HG02678 (cell line): ENCODE data around the gene HSPA1A.

Experiments used
- ATAC-seq: cut with Tn5 transposase; IDR thresholded peaks from one replicate; pipeline ENCODE4 v1.9.1; 2021; ENCODE audit warnings: mild to moderate bottlenecking, moderate library complexity; ENCODE audit not compliant: unreplicated experiment

Gene HSPA1A

GRCh38 chr6:31815025-31815838 is at the start of gene HSPA1A, which contains the start of gene HSPA1L:
TSS of gene HSPA1A (plus strand) at chr6:31815543. CDS start at chr6:31815757, 214 bp downstream.
TSS of gene HSPA1L (minus strand) at chr6:31815283. CDS start at chr6:31811972, 3,311 bp downstream.
- peak; percentile 56 for ATAC-seq

DNA sequence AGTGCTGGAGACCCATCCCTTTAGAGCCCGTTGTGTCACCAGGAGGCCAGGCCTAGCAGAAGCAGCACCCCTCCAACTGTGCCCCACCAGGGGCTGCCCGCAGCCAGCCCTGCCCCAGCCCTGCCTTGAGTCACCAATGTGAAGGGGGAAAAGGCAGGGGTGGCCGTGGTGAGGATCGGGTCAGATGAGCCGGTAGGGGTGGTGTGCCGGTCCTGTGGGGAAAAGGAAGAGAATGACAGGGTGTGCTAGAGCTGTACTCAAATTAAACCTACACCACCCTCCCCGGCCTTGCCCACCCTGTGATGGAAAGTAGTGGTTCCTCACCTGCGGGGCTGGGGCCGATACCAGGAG is 49.8 kb upstream of the HSPA1A start:
- no peak for ATAC-seq

- ATAC-seq: no peak
Observed at GRCh38 chr6:31765910-31766794, 49.2 kb upstream of the HSPA1A start.

GRCh38 chr6:31767096-31767645 is 48.2 kb upstream of the HSPA1A start:
- no peak for ATAC-seq

GRCh38 chr6:31768363-31769257 is 46.7 kb upstream of the HSPA1A start:
- no peak for ATAC-seq

DNA sequence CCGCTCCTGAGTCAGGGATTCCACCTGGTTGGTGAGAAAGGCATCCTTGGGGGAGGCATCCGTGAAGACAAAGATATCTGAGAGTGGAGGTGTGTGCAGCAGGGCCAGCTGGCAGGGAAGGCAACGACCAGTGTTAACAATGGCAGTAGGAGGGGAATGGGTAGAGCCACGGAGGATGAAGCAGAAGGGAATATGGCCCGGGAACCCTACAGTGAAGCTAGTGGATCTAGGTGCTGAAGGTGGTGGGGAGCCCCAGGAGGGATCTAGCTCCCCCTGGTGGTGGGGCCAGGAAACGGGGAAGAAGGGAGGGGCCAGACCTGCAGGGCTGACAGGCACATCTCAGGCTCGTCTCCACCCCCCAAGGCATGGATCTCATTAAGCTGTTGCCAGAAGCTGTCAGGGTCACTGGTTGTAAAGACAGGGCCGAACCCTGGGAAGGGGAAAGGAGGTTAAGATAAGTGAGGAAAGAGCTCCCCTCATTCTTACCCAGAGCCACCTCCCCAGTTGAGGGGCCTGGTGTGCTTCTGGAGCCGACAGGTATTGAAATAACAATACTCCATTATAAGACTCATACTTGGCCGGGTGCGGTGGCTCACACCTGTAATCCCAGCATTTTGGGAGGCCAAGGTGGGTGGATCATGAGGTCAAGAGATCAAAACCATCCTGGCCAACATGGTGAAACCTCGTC is 45.5 kb upstream of the HSPA1A start:
- ATAC-seq: no peak

DNA sequence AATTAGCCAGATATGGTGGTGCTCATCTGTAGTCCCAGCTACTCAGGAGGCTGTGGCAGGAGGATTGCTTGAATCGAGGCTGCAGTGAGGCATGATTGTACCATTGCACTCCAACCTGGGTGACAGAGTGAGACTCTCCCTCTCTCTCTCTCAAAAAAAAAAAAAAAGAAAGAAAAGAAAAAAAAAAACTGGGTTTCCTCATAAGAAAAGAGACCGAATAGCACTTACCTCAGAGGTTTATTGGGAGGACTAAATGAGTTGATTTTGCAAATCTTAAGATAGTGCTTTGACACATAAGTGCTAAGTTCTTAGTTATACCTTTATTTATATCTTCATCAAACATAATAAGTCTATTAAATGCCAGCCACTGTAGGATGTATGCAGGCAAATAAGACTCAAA is 44.5 kb upstream of the HSPA1A start:
- no peak for ATAC-seq

DNA sequence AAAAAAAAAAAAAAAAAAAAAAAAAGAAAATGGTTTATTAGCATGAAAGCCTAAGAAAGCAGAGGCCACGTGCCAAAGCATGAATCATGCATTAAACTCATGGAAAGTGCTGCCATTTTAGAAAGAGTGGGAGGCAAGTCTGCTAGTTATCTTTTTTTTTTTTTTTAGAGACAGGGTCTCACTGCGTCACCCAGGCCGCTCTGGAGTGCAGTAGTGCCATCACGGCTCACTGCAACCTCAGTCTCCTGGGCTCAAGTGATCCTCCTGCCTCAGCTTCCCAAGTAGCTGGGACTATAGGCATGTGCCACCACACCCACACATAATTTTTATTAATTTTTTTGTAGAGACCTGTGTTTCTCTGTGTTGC is 43.4 kb upstream of the HSPA1A start:
- ATAC-seq: no peak

DNA sequence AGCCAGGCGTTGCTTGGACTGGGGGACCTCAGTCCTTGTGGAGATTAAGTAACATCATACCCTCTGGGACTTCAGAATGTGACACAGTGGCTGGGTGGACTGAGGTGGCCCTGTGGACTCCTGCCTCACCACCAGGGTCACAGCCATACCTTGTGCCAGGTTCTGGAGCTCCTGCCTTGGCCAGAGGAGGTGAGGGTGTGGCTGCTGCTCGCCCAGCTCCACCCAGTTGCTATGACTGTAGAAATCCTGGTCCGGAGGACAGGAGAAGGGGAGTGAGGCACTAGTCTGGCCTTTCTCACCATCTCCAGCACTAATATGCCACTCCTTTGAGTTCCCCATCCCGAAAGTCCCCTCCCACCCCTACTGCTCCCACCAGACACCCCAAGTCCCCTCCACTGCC is 40.2 kb upstream of the HSPA1A start:
- no peak for ATAC-seq

GRCh38 chr6:31775633-31776484 is 39.5 kb upstream of the HSPA1A start:
- ATAC-seq: no peak

GRCh38 chr6:31776485-31776988 is 38.8 kb upstream of the HSPA1A start:
- no peak for ATAC-seq

DNA sequence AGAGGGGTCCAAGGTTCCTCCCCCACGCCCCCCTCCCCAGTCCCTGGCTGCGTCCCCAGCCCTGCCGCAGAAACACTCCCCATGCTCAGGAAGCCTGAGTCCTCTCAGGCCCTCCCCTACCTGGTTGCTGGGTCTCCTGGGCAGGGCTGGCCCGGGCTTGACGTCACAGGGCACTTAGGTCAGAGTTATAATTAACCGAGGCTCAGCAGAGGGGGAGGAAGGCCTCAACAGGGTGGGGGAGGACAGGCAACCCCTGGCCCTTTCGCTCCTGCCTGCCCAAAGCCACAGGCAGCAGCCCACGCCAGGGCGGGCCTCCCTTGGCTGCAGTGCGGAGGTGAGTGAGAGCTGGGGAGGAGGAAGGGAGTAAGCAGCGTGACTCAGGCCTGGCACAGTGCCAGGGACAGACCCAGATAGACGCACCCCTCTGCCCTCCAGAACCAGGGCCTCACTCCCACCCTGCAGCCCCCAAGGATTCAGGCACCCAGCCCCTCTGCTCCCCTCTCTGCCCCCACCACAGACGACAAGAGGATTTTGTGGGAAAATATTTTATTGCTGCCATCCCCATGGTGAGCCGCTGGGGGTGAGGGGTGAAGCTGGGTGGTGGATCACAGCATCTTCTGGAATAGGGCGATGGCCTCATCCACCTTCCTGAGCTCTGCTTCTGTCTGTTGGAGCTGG is 38.2 kb upstream of the HSPA1A start, which contains the start of gene VWA7:
TSS of gene VWA7 (minus strand) at position 340 of the 678 bp plus-strand sequence. CDS start 549 bp downstream, outside the sequence.
- ATAC-seq: peak; percentile 74

DNA sequence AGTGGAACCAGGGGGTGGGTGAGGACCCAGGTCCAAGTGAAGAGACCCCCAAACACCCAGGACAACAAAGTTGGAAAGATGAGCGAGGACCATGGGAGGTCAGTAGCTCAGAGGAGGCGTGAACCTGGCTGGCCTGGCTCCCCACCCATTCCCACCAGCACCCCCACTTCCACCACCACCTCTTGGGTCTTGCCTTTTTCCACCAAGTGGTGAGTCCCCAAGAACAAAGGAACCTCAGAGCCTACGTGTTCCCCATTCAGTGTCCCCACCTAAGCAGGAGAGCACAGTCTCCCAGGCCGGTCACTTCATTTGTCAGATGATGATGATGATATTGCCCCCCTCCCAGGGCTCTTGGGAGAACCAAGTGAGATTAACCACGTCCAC is 37.7 kb upstream of the HSPA1A start:
- ATAC-seq: no peak

DNA sequence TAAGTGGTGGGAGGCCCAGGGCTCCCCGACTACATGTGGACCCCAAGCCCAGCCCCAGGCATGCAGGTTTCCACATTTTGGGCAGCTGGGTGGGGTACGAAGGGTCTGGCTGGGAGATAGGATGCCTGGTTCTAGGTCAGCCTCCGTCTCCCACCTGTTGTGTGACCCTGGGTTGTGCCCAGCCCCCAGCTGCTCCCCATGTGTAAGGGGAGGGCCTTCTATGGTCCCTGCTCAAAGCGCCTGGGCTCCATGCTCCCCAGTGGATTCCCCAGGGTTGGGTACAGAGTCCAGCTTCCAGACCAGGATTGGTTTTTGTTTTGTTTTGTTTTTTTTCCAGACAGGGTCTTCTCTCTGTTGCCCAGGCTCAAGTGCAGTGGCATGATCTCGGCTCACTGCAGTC is 37.1 kb upstream of the HSPA1A start:
- no peak for ATAC-seq

- no peak for ATAC-seq
Observed at GRCh38 chr6:31778999-31779885, 36.1 kb upstream of the HSPA1A start.

GRCh38 chr6:31779908-31780307 is 35.4 kb upstream of the HSPA1A start:
- ATAC-seq: no peak

- ATAC-seq: no peak
Observed at GRCh38 chr6:31780507-31781243, 34.7 kb upstream of the HSPA1A start.
